CD14-positive monocyte (primary cell): ENCODE measurements around the gene INPP5F. TPM values are rescaled to one million over a fixed set of nuclear protein-coding genes. Genes with fewer than 3 reads are reported as not detected.
A peak's percentile ranks its signal among the peaks of the same experiment; 100 is the strongest.

Experiments used
- DNase-seq, 3 donors: peaks; one replicate each; pipeline ENCODE4 v3.0.0-alpha.2; 2011 to 2022
- H2AFZ ChIP-seq: 2 replicates; pipeline ENCODE4 v1.6.0; 2012; ENCODE audit warnings: mild to moderate bottlenecking, low read depth, low read length, inconsistent platforms; ENCODE audit not compliant: insufficient read depth, poor library complexity, severe bottlenecking
- H3K27ac ChIP-seq, 2 donors: 1 replicate in 1 of 2; 2 replicates in 1 of 2; pipeline ENCODE4 v1.5.1; 2012 to 2013; ENCODE audit warnings: low read length in 2 of 2, control low read depth in 1 of 2, inconsistent platforms in 1 of 2, low read depth in 1 of 2, mild to moderate bottlenecking in 1 of 2
- H3K27me3 ChIP-seq, 2 donors: one replicate each; pipeline versions ENCODE4 v1.6.0 to v1.6.1; 2011 to 2013; ENCODE audit warnings: low read length in 2 of 2; ENCODE audit not compliant: control insufficient read depth in 2 of 2, insufficient read depth in 2 of 2
- H3K36me3 ChIP-seq, 2 donors: replicated peaks in 1 of 2; 1 replicate in 1 of 2; 2 replicates in 1 of 2; pipeline versions ENCODE4 v1.5.1 to v1.6.1; 2012 to 2013; ENCODE audit warnings: low read length in 2 of 2, control low read depth in 1 of 2, inconsistent platforms in 1 of 2, mild to moderate bottlenecking in 1 of 2; ENCODE audit not compliant: insufficient read depth in 2 of 2, control insufficient read depth in 1 of 2
- H3K4me1 ChIP-seq, 2 donors: 1 replicate in 1 of 2; 2 replicates in 1 of 2; pipeline versions ENCODE4 v1.5.1 to v1.6.1; 2012 to 2013; ENCODE audit warnings: low read length in 2 of 2, control low read depth in 1 of 2, inconsistent platforms in 1 of 2, mild to moderate bottlenecking in 1 of 2, moderate library complexity in 1 of 2; ENCODE audit not compliant: insufficient read depth in 2 of 2, control insufficient read depth in 1 of 2
- H3K4me2 ChIP-seq: replicated peaks from 2 replicates; pipeline ENCODE3; 2012; ENCODE audit warnings: low read length, moderate library complexity, mild to moderate bottlenecking; ENCODE audit not compliant: poor library complexity, severe bottlenecking; ENCODE audit errors: extremely low read depth
- H3K4me3 ChIP-seq, 3 experiments: fragments of 200-600 bp in 1 of 3; sonication (generic) in 1 of 3; replicated peaks in 1 of 3; 1 replicate in 2 of 3; 2 replicates in 1 of 3; pipeline ENCODE4 v1.5.1; 2011 to 2013; ENCODE audit warnings: low read length in 3 of 3, mild to moderate bottlenecking in 3 of 3, control low read depth in 2 of 3, low read depth in 2 of 3, inconsistent platforms in 1 of 3, moderate library complexity in 1 of 3
- H3K79me2 ChIP-seq: 2 replicates; pipeline ENCODE4 v1.6.0; 2012; ENCODE audit warnings: mild to moderate bottlenecking, control low read depth, inconsistent platforms, low read length, moderate library complexity; ENCODE audit not compliant: insufficient read depth
- H3K9ac ChIP-seq: 2 replicates; pipeline ENCODE4 v1.6.0; 2017; ENCODE audit warnings: low read length, mild to moderate bottlenecking; ENCODE audit not compliant: insufficient read depth, poor library complexity, severe bottlenecking
- H3K9me3 ChIP-seq, 2 donors: replicated peaks in 1 of 2; 1 replicate in 1 of 2; 2 replicates in 1 of 2; pipeline versions ENCODE4 v1.5.1 to v1.6.1; 2012 to 2013; ENCODE audit warnings: low read length in 2 of 2, control low read depth in 1 of 2; ENCODE audit not compliant: control insufficient read depth in 1 of 2, insufficient read depth in 1 of 2
- H4K20me1 ChIP-seq: 2 replicates; pipeline ENCODE4 v1.6.0; 2012; ENCODE audit warnings: mild to moderate bottlenecking, low read length, control low read depth, moderate library complexity; ENCODE audit not compliant: insufficient read depth
- H3K27ac Mint-ChIP-seq, 7 donors: one replicate each; pipeline ENCODE4 v1.8.0; 2020; ENCODE audit warnings: mild to moderate bottlenecking in 7 of 7, mixed read lengths in 7 of 7, moderate library complexity in 6 of 7, inconsistent platforms in 2 of 7
- H3K27me3 Mint-ChIP-seq, 3 donors: one replicate each; pipeline ENCODE4 v1.8.0; 2021 to 2022; ENCODE audit warnings: low read depth in 3 of 3, mild to moderate bottlenecking in 3 of 3, mixed read lengths in 3 of 3, moderate library complexity in 3 of 3, inconsistent platforms in 1 of 3
- H3K36me3 Mint-ChIP-seq, 2 donors: one replicate each; pipeline ENCODE4 v1.8.0; 2020; ENCODE audit warnings: mixed read lengths in 2 of 2, inconsistent platforms in 1 of 2, mild to moderate bottlenecking in 1 of 2
- H3K4me1 Mint-ChIP-seq: one replicate; pipeline ENCODE4 v1.8.0; 2020; ENCODE audit warnings: mild to moderate bottlenecking, mixed read lengths
- H3K4me3 Mint-ChIP-seq, 2 donors: one replicate each; pipeline ENCODE4 v1.8.0; 2020; ENCODE audit warnings: mild to moderate bottlenecking in 2 of 2, mixed read lengths in 2 of 2, moderate library complexity in 1 of 2
- H3K9me3 Mint-ChIP-seq, 7 donors: one replicate each; pipeline ENCODE4 v1.8.0; 2020 to 2022; ENCODE audit warnings: mixed read lengths in 7 of 7, mild to moderate bottlenecking in 6 of 7, moderate library complexity in 6 of 7, inconsistent platforms in 2 of 7
- WGBS: methylation state at CpG from one replicate; pipeline ENCODE4 v1.1.5; 2013; ENCODE audit warnings: missing lambda C conversion rate; ENCODE audit not compliant: insufficient coverage; 5-methylcytosine and 5-hydroxymethylcytosine counted together
- intact Hi-C, 2 donors: fragments of 100-400 bp; cut with micrococcal nuclease; formaldehyde crosslinking; loops; one replicate each; pipeline versions ENCODE4 v1.15.0 to v1.15.1; 2023
- polyA plus RNA-seq, 3 donors: library from polyadenylated mRNA; depleted of rRNA in 1 of 3; unstranded in 2 of 3; stranded (reverse) in 1 of 3; fragments of 300-500 nt in 2 of 3; fragments of >200 nt in 1 of 3; fragmentation: Illumina TruSeq in 2 of 3; gene quantifications; 1 replicate in 2 of 3; 2 replicates in 1 of 3; pipeline ENCODE4 v1.2.3, GENCODE V29; 2012 to 2021
- TF ChIP-seq, protein P1 (sequence below): fragments of 200-600 bp; IDR thresholded peaks from one replicate; pipeline ENCODE4 v1.8.0; 2022; ENCODE audit warnings: antibody characterized with exemption, mild to moderate bottlenecking

Gene INPP5F
- polyA plus RNA-seq, 3 donors, result 5.1 to 6.9 (median 5.4) TPM

DNA sequence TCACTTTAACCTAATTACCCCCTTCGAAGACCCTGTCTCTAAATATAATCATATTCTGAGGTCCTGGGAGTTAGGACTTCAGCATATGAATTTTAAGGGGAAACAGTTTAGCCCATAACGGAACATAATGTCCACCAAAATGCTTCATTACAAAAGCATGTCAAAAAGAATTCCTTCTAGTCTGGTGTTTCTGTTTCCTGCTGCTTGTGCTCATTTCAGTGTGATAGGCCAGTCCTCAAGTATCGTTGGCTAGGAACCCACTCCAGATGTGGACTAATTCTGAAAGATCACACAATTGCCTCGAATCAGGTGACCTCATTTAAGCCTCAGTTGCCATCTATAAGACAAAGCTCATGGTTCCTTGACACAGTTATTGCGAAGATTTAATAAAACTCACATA, 29.6 kb downstream of the INPP5F start:
- peaks cover 0 to 5% of the 10 kb centered on the region in 2 donors for H3K36me3 ChIP-seq
- no peak overlapping the region for H3K27ac ChIP-seq
- no peaks in the 10 kb centered on the region for H3K27me3 ChIP-seq
- Mint-ChIP-seq H3K27ac (no peak overlapping the region), H3K4me3 (no peak overlapping the region), H3K36me3 (peaks cover 9 to 14% of the 10 kb centered on the region in 2 donors), H3K4me1 (peaks cover 1% of the 10 kb centered on the region), H3K9me3 (peaks cover 0 to 2% (median 0%) of the 10 kb centered on the region in 7 donors), H3K27me3 (no peaks in the 10 kb centered on the region)
- H3K9ac ChIP-seq, result no peak overlapping the region
- H2AFZ ChIP-seq, result no peak overlapping the region
- 100% methylated on average over 1 of the region's 5 CpGs for WGBS
- H3K4me3 ChIP-seq, result no peak overlapping the region
- intact Hi-C loops, result loop anchor here in 1 of 2 donors (10.0 kb wide), 1 partner anchor 579 kb away; no protein-coding TSS in a partner anchor
- TF ChIP-seq, protein P1, sequence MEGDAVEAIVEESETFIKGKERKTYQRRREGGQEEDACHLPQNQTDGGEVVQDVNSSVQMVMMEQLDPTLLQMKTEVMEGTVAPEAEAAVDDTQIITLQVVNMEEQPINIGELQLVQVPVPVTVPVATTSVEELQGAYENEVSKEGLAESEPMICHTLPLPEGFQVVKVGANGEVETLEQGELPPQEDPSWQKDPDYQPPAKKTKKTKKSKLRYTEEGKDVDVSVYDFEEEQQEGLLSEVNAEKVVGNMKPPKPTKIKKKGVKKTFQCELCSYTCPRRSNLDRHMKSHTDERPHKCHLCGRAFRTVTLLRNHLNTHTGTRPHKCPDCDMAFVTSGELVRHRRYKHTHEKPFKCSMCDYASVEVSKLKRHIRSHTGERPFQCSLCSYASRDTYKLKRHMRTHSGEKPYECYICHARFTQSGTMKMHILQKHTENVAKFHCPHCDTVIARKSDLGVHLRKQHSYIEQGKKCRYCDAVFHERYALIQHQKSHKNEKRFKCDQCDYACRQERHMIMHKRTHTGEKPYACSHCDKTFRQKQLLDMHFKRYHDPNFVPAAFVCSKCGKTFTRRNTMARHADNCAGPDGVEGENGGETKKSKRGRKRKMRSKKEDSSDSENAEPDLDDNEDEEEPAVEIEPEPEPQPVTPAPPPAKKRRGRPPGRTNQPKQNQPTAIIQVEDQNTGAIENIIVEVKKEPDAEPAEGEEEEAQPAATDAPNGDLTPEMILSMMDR, result no peak
- no peak for DNase-seq
- no peaks in the 10 kb centered on the region for H3K79me2 ChIP-seq
- H3K4me1 ChIP-seq, result no peaks in the 10 kb centered on the region
- no peaks in the 10 kb centered on the region for H3K9me3 ChIP-seq
- no peaks in the 10 kb centered on the region for H4K20me1 ChIP-seq
- no peak overlapping the region for H3K4me2 ChIP-seq

DNA sequence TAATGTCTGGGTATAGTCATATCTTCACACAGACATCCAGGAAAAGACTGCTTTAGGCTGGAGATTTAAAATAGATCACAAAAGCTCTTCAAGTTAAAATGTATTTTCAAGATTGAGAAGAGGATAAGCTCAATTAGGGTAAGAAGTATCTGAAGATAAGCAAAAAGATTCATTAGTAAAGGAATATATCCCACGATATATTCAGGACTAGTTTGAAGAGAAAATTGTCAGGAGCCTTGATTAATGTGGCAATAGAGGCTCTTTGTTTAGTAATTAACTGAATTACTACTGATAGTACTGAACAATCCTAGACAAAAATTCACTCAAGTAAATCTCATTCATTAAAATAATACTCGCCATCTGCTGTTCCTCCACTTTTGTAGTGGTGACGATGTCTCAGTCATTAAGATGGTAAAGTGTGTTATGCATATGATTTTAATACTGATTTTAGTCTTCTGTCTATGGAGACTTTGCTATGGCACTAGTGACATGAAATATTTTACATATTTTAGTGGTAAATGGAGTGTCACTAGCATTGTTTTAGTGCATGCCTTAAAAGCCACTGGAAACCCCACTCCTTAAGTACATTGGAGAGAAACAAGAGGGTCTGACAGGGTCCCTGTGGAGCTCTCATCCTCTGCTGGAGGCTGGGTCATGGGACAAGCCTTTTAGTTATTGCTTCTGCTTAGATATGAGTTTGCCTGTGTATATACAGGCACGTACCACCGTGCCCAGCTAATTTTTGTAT, 32.8 kb downstream of the INPP5F start:
- Histone ChIP-seq H3K36me3 (peaks cover 0 to 5% of the 10 kb centered on the region in 2 donors), H3K27me3 (no peaks in the 10 kb centered on the region), H4K20me1 (no peaks in the 10 kb centered on the region), H3K9me3 (no peaks in the 10 kb centered on the region), H3K4me3 (no peak overlapping the region), H3K79me2 (no peaks in the 10 kb centered on the region), H3K4me2 (no peak overlapping the region), H2AFZ (no peak overlapping the region), H3K27ac (no peak overlapping the region), H3K4me1 (no peaks in the 10 kb centered on the region), H3K9ac (no peak overlapping the region)
- DNase-seq, result no peak
- H3K27ac Mint-ChIP-seq, result peak overlapping the region in 1 of 7 donors; percentile 33
- peaks cover 0 to 2% (median 0%) of the 10 kb centered on the region in 7 donors for H3K9me3 Mint-ChIP-seq
- WGBS, result 96% methylated on average over 2 of the region's 5 CpGs
- intact Hi-C loops, result loop anchor here in 1 of 2 donors (10.0 kb wide), 1 partner anchor 576 kb away; no protein-coding TSS in a partner anchor
- TF ChIP-seq, protein P1, result no peak
- H3K36me3 Mint-ChIP-seq, result peaks cover 3 to 11% of the 10 kb centered on the region in 2 donors
- no peaks in the 10 kb centered on the region for H3K27me3 Mint-ChIP-seq
- no peak overlapping the region for H3K4me3 Mint-ChIP-seq
- H3K4me1 Mint-ChIP-seq, result no peaks in the 10 kb centered on the region
